SJSA1 (cell line): ENCODE data around the gene PHACTR3. TPM values are rescaled to one million over a fixed set of nuclear protein-coding genes. Genes with fewer than 3 reads are reported as not detected.

Experiments
- DNase-seq, 2 experiments: peaks; one replicate each; pipeline ENCODE4 v3.0.0-alpha.2; 2015 to 2020; ENCODE audit warnings: low spot score in 2 of 2, low read depth in 1 of 2
- H3K27ac ChIP-seq: fragments of 250-450 bp; sonication (Bioruptor Pico); 2 replicates; pipeline ENCODE4 v1.5.1; 2020; ENCODE audit warnings: mild to moderate bottlenecking, moderate library complexity
- H3K27me3 ChIP-seq: fragments of 250-450 bp; sonication (Bioruptor Pico); replicated peaks from 2 replicates; pipeline ENCODE4 v1.5.1; 2020; ENCODE audit warnings: mild to moderate bottlenecking, moderate library complexity
- H3K36me3 ChIP-seq: fragments of 250-450 bp; sonication (Bioruptor Pico); 2 replicates; pipeline ENCODE4 v1.5.1; 2020; ENCODE audit warnings: mild to moderate bottlenecking
- H3K4me1 ChIP-seq: fragments of 250-450 bp; sonication (Bioruptor Pico); replicated peaks from 2 replicates; pipeline ENCODE4 v1.6.1; 2021; ENCODE audit warnings: mild to moderate bottlenecking
- H3K4me3 ChIP-seq: fragments of 250-450 bp; sonication (Bioruptor Pico); 2 replicates; pipeline ENCODE4 v1.5.1; 2020; ENCODE audit warnings: mild to moderate bottlenecking
- H3K9me3 ChIP-seq: fragments of 250-450 bp; sonication (Bioruptor Pico); replicated peaks from 2 replicates; pipeline ENCODE4 v1.5.1; 2020; ENCODE audit warnings: mild to moderate bottlenecking
- total RNA-seq: library from RNA; depleted of rRNA; stranded (reverse); fragments of >200 nt; shearing (Covaris generic); gene quantifications from 2 replicates; pipeline ENCODE4 v1.2.3, GENCODE V29; 2014

PHACTR3 gene
- total RNA-seq, 1 experiment from 2014 or later, result not detected

GRCh38 chr20:59733351-59733750 is 129.0 kb downstream of the PHACTR3 start:
- no peaks in the 10 kb centered on the region for H3K9me3 ChIP-seq
- H3K36me3 ChIP-seq, result no peaks in the 10 kb centered on the region
- H3K4me3 ChIP-seq, result no peak overlapping the region
- H3K27me3 ChIP-seq, result peaks cover 5% of the 10 kb centered on the region; the same call in 1 of the 2 replicates
- DNase-seq, result no peak
- H3K4me1 ChIP-seq, result no peaks in the 10 kb centered on the region
- H3K27ac ChIP-seq, result no peak overlapping the region

DNA sequence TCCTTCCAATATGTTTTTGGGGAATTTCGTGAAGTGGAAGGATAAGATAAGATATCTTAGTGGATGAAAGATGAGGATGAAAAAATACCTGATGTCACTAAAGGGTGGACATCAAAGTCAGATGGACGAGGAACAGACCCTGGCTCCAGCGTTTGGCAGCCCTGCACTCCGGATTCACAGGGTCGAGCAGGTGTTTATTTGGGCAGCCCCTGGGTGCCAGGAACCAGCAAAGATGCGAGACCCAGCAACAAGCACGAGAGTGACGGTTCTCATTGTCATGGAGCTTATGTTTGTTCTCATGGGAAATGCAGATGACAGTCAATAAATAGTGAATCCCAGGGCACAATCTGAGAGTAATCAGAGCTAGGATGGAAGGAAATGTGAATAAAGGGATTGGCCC is 131.1 kb downstream of the PHACTR3 start:
- H3K27ac ChIP-seq, result no peak overlapping the region
- H3K4me1 ChIP-seq, result no peaks in the 10 kb centered on the region
- no peak overlapping the region for H3K4me3 ChIP-seq
- peaks cover 5% of the 10 kb centered on the region; the same call in 1 of the 2 replicates for H3K27me3 ChIP-seq
- H3K36me3 ChIP-seq, result no peaks in the 10 kb centered on the region
- no peak for DNase-seq
- no peaks in the 10 kb centered on the region for H3K9me3 ChIP-seq

- no peak overlapping the region for H3K4me3 ChIP-seq
- peak in 1 of 2 experiments; percentile 30 for DNase-seq
- no peaks in the 10 kb centered on the region for H3K9me3 ChIP-seq
- H3K27me3 ChIP-seq, result peaks cover 6% of the 10 kb centered on the region
- no peak overlapping the region for H3K27ac ChIP-seq
- H3K4me1 ChIP-seq, result no peaks in the 10 kb centered on the region
- H3K36me3 ChIP-seq, result no peaks in the 10 kb centered on the region
Observed at GRCh38 chr20:59735917-59736316, 131.6 kb downstream of the PHACTR3 start.

DNA sequence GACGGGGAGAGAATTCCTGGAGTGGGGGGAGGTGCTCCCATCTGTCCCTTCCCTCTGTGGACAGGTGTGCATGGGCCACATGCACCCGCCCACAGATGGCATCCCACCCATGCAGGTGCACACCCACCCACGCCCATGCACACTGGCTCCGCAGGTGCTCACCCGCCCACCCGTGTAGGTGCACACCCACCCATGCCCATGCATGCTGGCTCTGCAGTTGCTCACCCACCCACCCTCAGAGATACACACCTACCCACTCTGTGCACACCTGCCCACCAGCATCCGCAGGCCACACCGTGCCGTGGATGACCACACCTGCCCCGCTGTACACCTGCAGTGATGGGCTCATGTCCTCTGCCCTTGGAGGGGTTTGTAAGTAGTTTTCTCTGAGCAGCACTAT is 132.0 kb downstream of the PHACTR3 start:
- Histone ChIP-seq H3K27me3 (peaks cover 6% of the 10 kb centered on the region), H3K27ac (no peak overlapping the region), H3K36me3 (no peaks in the 10 kb centered on the region), H3K4me1 (no peaks in the 10 kb centered on the region), H3K4me3 (no peak overlapping the region), H3K9me3 (no peaks in the 10 kb centered on the region)
- peak in 1 of 2 experiments; percentile 25 for DNase-seq

- H3K36me3 ChIP-seq, result no peaks in the 10 kb centered on the region
- H3K9me3 ChIP-seq, result no peaks in the 10 kb centered on the region
- H3K27ac ChIP-seq, result no peak overlapping the region
- peaks cover 5% of the 10 kb centered on the region; the same call in 1 of the 2 replicates for H3K27me3 ChIP-seq
- H3K4me1 ChIP-seq, result no peaks in the 10 kb centered on the region
- DNase-seq, result no peak
- H3K4me3 ChIP-seq, result no peak overlapping the region
Observed at GRCh38 chr20:59737073-59737666, 132.8 kb downstream of the PHACTR3 start.

- H3K27ac ChIP-seq, result no peak overlapping the region
- H3K4me1 ChIP-seq, result no peaks in the 10 kb centered on the region
- H3K36me3 ChIP-seq, result no peaks in the 10 kb centered on the region
- no peak overlapping the region for H3K4me3 ChIP-seq
- no peaks in the 10 kb centered on the region for H3K9me3 ChIP-seq
- H3K27me3 ChIP-seq, result peaks cover 5% of the 10 kb centered on the region; the same call in 1 of the 2 replicates
- no peak for DNase-seq
Observed at GRCh38 chr20:59737816-59738215, 133.5 kb downstream of the PHACTR3 start.

GRCh38 chr20:59738851-59739250 is 134.5 kb downstream of the PHACTR3 start:
- no peak for DNase-seq
- H3K27ac ChIP-seq, result no peak overlapping the region
- no peaks in the 10 kb centered on the region for H3K4me1 ChIP-seq
- H3K9me3 ChIP-seq, result no peaks in the 10 kb centered on the region
- no peak overlapping the region for H3K4me3 ChIP-seq
- peaks cover 5% of the 10 kb centered on the region; the same call in 1 of the 2 replicates for H3K27me3 ChIP-seq
- H3K36me3 ChIP-seq, result no peaks in the 10 kb centered on the region

DNA sequence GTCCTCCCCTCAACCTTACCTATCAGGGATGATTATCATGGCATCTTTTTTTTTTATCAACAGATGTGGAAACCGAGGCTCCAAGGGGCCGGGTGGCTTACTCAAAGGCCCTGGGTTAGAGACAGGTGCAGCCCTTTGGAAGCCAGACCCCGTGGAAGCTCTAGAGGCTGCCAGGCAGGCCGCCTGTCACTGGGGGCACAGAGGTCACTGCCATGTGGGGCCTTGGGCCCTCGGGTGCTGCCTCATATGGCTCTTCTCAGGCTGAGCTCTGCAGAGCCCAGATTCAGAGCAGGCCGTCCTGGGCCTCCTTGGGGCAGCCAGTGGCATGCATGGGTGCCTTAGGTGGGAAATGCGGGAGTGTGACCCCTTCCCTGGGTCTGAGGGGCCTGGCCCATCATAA is 136.3 kb downstream of the PHACTR3 start:
- Histone ChIP-seq H3K4me3 (no peak overlapping the region), H3K9me3 (no peaks in the 10 kb centered on the region), H3K27ac (no peak overlapping the region), H3K27me3 (peaks cover 5% of the 10 kb centered on the region; the same call in 1 of the 2 replicates), H3K4me1 (no peaks in the 10 kb centered on the region), H3K36me3 (no peaks in the 10 kb centered on the region)
- DNase-seq, result no peak

DNA sequence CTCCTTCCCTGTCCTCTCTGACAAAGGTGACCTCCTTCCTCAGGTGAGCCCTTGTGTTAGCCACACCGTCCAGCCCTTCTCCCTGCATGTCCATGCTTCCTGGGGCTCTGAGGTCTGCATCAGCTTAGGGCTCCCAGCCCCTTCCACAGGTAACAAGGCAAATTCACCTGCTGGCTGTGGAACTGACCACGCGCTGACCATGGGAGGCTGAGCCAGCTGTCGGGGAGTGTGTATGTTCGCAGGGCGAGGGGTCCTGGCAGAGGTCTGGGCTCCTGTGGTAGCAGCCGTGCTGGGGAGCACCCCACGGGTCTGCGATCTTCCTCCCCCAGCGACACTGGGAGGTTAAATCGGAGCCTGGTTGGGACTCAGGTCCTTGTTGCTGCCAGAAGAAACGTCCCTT is 136.7 kb downstream of the PHACTR3 start:
- Histone ChIP-seq H3K9me3 (no peaks in the 10 kb centered on the region), H3K4me3 (no peak overlapping the region), H3K27me3 (peaks cover 5% of the 10 kb centered on the region; the same call in 1 of the 2 replicates), H3K36me3 (no peaks in the 10 kb centered on the region), H3K27ac (no peak overlapping the region), H3K4me1 (no peaks in the 10 kb centered on the region)
- no peak for DNase-seq

DNA sequence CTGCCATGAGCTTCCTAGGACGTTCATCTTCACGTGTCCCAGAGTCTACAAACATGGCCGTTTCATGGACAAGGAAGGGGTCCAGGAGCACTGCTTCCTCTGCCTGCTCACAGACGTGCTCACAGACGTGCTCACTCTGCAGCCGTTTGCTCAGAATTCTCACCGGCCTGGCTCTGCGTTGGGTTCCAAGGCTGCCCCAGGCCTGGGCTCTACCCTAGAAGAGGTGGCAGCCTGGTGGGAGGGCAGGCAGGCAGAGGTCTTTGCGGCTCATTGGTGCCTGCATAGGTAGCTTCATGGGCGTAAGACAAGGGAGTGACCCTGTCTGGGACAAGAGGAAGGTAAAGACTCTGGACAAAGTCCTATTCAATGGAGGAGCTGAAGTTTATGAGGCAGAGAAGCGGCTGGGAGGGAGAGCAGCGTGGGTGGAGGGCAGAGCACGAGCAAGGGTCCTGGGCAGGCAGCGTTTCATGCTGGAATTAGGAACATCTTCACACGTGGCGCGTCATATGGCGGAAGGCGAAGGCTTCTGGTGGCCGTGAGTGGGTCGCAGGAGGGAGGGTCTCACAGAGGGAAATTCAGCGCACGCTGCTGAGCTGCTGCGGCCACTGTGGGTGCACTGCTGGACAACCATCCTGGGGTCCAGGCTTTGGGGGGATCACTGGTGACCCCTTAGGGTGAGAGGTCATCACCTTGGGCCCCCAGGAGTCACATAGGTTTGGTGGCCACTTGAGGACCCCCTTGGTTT is 138.2 kb downstream of the PHACTR3 start:
- no peaks in the 10 kb centered on the region for H3K4me1 ChIP-seq
- no peaks in the 10 kb centered on the region for H3K9me3 ChIP-seq
- no peak overlapping the region for H3K4me3 ChIP-seq
- H3K27ac ChIP-seq, result no peak overlapping the region
- H3K36me3 ChIP-seq, result no peaks in the 10 kb centered on the region
- DNase-seq, result no peak
- H3K27me3 ChIP-seq, result peaks cover 6% of the 10 kb centered on the region; the same call in 1 of the 2 replicates

GRCh38 chr20:59743308-59743707 is 139.0 kb downstream of the PHACTR3 start:
- Histone ChIP-seq H3K36me3 (no peaks in the 10 kb centered on the region), H3K4me1 (no peaks in the 10 kb centered on the region), H3K9me3 (no peaks in the 10 kb centered on the region)

GRCh38 chr20:59743767-59744485 is 139.6 kb downstream of the PHACTR3 start:
- Histone ChIP-seq H3K36me3 (no peaks in the 10 kb centered on the region), H3K9me3 (no peaks in the 10 kb centered on the region), H3K4me3 (no peak overlapping the region), H3K27ac (no peak overlapping the region), H3K4me1 (no peaks in the 10 kb centered on the region), H3K27me3 (peaks cover 7% of the 10 kb centered on the region; the same call in 1 of the 2 replicates)
- no peak for DNase-seq

More at GRCh38 chr20:59743308-59743707, 139.0 kb downstream of the PHACTR3 start:
- Histone ChIP-seq H3K4me3 (no peak overlapping the region), H3K27me3 (peaks cover 7% of the 10 kb centered on the region; the same call in 1 of the 2 replicates), H3K27ac (no peak overlapping the region)
- no peak for DNase-seq

DNA sequence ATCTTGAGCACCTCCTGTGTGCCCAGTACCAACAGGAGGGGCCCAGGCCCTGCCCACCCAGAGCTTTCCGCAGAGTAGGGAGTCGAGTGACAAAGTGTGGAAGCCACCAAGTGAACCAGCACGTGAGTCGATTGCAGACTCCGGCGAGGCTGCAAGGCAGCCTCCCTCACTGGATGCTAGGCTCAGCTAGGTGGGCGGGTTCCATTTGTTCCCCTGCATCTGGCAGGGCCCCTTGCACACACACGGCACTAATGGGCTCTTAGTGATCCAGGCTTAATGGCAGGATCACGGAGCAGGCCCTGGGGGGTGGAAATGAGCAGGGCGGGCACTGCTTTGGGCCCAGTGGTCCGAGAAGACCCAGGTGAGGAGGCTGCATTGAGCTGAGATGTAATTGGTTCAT is 140.4 kb downstream of the PHACTR3 start:
- no peak overlapping the region for H3K27ac ChIP-seq
- DNase-seq, result no peak
- no peaks in the 10 kb centered on the region for H3K4me1 ChIP-seq
- H3K9me3 ChIP-seq, result no peaks in the 10 kb centered on the region
- no peaks in the 10 kb centered on the region for H3K36me3 ChIP-seq
- H3K4me3 ChIP-seq, result no peak overlapping the region
- H3K27me3 ChIP-seq, result peaks cover 12% of the 10 kb centered on the region

DNA sequence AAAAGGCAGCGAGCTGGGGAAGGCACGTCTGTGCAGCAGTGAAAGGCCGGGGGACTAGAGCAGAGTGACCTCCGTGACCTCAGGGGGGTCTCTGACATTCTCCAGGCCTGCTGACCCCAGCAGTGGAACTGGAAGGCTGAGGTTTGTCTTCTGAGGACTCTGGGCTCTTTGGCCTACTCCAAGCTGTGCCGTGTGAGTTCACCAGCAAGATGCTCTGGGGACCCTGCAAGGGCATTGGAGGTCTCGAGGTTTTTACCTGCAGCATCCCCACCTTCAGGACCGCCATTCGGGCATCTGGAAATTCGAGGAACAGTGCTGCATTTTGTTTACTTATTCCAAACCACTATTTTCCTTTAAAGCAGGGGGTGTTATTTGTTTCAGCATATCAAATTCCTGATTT is 140.9 kb downstream of the PHACTR3 start:
- H3K4me1 ChIP-seq, result no peaks in the 10 kb centered on the region
- H3K9me3 ChIP-seq, result no peaks in the 10 kb centered on the region
- H3K36me3 ChIP-seq, result no peaks in the 10 kb centered on the region
- no peak for DNase-seq
- no peak overlapping the region for H3K27ac ChIP-seq
- H3K4me3 ChIP-seq, result no peak overlapping the region
- H3K27me3 ChIP-seq, result peaks cover 16% of the 10 kb centered on the region
